Gastrocnemius medialis (tissue), 4 donors: ENCODE data around the gene PCNX2.

Source experiments
- POLR2A ChIP-seq, 2 donors: fragments of 450-650 bp; IDR thresholded peaks; one replicate each; pipeline ENCODE4 v1.6.1; 2017; ENCODE audit warnings: antibody characterized with exemption in 2 of 2, mild to moderate bottlenecking in 2 of 2, moderate library complexity in 2 of 2
- TF ChIP-seq, protein P1 (sequence below), 5 experiments: fragments of 450-650 bp in 3 of 5; fragments of 200-600 bp in 2 of 5; sonication (generic) in 2 of 5; IDR thresholded peaks in 4 of 5; conservative IDR thresholded peaks in 1 of 5; 1 replicate in 4 of 5; 2 replicates in 1 of 5; pipeline ENCODE4 v1.5.1; 2016 to 2019; ENCODE audit warnings: antibody characterized with exemption in 5 of 5, mild to moderate bottlenecking in 3 of 5, moderate library complexity in 3 of 5

DNA sequence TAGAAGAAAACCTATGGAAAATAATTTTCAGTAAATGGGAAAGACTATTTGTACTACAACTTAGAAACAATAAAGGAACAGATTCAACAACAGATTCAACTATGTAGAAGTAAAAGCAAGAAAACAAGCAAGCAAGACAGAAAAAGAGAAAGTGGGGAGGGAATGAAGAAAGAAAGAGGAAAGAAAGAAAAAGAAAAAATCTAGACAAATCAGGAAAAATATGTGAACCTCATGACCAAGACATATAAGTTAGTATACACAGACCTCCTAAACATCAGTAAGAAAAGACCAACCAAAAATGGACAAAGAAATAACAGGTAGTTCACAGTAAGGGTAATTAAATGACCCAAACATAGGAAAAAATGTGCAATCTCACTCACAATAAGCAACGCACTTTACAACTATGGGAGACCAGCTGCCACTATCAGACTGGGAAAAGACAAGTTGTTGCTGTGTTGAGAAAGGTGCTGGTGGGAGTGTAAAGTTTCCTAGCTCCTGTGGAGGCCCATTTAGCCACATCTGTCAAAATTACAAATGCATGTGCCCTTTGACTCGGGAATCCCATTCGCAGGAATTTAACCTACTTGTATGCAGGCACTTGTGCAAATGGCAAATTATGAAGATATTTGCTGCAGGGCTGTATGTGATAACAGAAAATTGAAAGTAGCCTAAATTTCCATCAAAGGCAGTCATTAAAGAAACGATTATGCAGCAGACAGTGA, 18.1 kb upstream of the PCNX2 start:
- TF ChIP-seq, protein P1, sequence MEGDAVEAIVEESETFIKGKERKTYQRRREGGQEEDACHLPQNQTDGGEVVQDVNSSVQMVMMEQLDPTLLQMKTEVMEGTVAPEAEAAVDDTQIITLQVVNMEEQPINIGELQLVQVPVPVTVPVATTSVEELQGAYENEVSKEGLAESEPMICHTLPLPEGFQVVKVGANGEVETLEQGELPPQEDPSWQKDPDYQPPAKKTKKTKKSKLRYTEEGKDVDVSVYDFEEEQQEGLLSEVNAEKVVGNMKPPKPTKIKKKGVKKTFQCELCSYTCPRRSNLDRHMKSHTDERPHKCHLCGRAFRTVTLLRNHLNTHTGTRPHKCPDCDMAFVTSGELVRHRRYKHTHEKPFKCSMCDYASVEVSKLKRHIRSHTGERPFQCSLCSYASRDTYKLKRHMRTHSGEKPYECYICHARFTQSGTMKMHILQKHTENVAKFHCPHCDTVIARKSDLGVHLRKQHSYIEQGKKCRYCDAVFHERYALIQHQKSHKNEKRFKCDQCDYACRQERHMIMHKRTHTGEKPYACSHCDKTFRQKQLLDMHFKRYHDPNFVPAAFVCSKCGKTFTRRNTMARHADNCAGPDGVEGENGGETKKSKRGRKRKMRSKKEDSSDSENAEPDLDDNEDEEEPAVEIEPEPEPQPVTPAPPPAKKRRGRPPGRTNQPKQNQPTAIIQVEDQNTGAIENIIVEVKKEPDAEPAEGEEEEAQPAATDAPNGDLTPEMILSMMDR (IDR thresholded peaks at IDR 0.05 in 4 of 5, conservative IDR thresholded peaks at IDR 0.05 in 1 of 5), result no peak
- TF ChIP-seq POLR2A (IDR thresholded peaks at IDR 0.05), result no peak
